KMS-11 (cell line): ENCODE results near the gene IGLON5.

ENCODE experiments used
- H2AFZ ChIP-seq: fragments of 200-600 bp; sonication (generic); 2 replicates; pipeline ENCODE4 v1.6.1; 2016; ENCODE audit warnings: antibody characterized with exemption, mixed run types, low read depth
- H3K27ac ChIP-seq: fragments of 200-600 bp; sonication (generic); 2 replicates; pipeline ENCODE4 v1.6.1; 2016; ENCODE audit warnings: mild to moderate bottlenecking, mixed run types
- H3K27me3 ChIP-seq: fragments of 200-600 bp; sonication (generic); 2 replicates; pipeline ENCODE4 v1.6.1; 2017; ENCODE audit warnings: mild to moderate bottlenecking, low read depth, mixed run types, moderate library complexity; ENCODE audit not compliant: insufficient read depth
- H3K36me3 ChIP-seq: fragments of 200-600 bp; sonication (generic); 2 replicates; pipeline ENCODE4 v1.6.1; 2017; ENCODE audit warnings: mild to moderate bottlenecking, mixed run types; ENCODE audit not compliant: insufficient read depth
- H3K4me1 ChIP-seq: fragments of 200-600 bp; sonication (generic); 2 replicates; pipeline ENCODE4 v1.6.1; 2016; ENCODE audit warnings: mild to moderate bottlenecking, low read depth, mixed run types; ENCODE audit not compliant: poor library complexity, severe bottlenecking
- H3K4me2 ChIP-seq: fragments of 200-600 bp; sonication (generic); 2 replicates; pipeline ENCODE4 v1.7.0; 2016; ENCODE audit warnings: mild to moderate bottlenecking, mixed run types
- H3K4me3 ChIP-seq: fragments of 200-600 bp; sonication (generic); IDR thresholded peaks from 2 replicates; pipeline ENCODE4 v1.6.1; 2017; ENCODE audit warnings: low read depth, low read length, mixed read lengths; ENCODE audit not compliant: insufficient read depth
- H3K79me2 ChIP-seq: fragments of 200-600 bp; sonication (generic); 2 replicates; pipeline ENCODE4 v1.6.1; 2016; ENCODE audit warnings: low read depth, mixed run types; ENCODE audit not compliant: insufficient read depth
- H3K9ac ChIP-seq: fragments of 200-600 bp; sonication (generic); 2 replicates; pipeline ENCODE4 v1.6.1; 2016; ENCODE audit warnings: mild to moderate bottlenecking, mixed run types
- H4K20me1 ChIP-seq: fragments of 200-600 bp; sonication (generic); 2 replicates; pipeline ENCODE4 v1.6.1; 2016; ENCODE audit warnings: mild to moderate bottlenecking, mixed run types; ENCODE audit not compliant: insufficient read depth
- CTCF ChIP-seq: fragments of 200-600 bp; sonication (generic); conservative IDR thresholded peaks from 2 replicates; pipeline ENCODE4 v1.6.1; 2017; ENCODE audit warnings: low read depth, mild to moderate bottlenecking, antibody characterized with exemption, low read length, moderate library complexity, mixed read lengths

IGLON5 gene

DNA sequence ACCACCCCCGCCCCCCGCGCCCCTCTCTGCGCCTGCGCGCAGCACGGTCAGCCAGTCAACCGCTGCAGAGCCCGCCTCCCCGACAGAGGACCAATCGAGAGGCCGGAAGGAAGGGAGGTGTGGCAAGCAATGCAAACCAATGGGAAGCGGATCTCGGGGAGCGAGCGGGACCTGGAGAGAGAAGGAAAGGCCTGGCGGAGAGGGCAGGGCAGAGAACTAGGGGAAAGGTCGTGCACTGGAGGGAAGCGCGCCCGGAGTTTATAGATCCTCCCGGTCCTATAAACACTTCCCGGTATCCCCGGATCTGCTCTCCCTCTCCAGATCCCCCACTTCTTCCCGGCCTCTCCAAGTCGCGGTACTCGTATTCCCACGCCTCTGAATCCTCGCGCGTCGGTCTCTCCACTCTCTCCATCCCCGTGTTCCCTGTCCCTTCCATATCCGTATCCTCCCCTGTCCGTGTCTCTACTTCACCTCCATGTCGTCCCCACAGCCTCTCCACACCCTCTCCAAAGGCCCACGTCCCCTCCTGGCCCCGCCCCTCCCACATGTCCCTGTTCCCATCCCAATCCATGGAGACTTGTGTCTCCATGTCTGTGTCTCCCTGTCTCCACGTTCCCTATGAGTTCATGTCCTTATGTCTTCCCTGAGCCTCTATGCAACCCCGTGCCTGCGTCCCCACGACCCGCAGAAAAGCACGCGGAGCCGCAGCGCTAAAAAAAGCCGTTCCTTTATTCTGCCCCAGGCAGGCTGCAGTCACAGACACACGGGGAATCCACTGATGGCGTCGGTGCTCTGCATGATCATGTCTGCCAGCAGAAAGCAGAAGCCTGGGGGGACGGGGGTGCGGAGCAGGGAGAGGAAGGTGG is 55.2 kb downstream of the IGLON5 start:
- no peak overlapping the region for H3K4me3 ChIP-seq
- no peaks in the 10 kb centered on the region for H3K4me1 ChIP-seq
- no peak overlapping the region for H3K9ac ChIP-seq
- no peak overlapping the region for H3K4me2 ChIP-seq
- H2AFZ ChIP-seq, result no peak overlapping the region
- H4K20me1 ChIP-seq, result no peaks in the 10 kb centered on the region
- TF ChIP-seq CTCF, result no peak
- no peaks in the 10 kb centered on the region for H3K36me3 ChIP-seq
- H3K79me2 ChIP-seq, result no peaks in the 10 kb centered on the region
- no peak overlapping the region for H3K27ac ChIP-seq
- no peaks in the 10 kb centered on the region for H3K27me3 ChIP-seq

GRCh38 chr19:51367255-51367564 is 55.8 kb downstream of the IGLON5 start:
- Histone ChIP-seq H4K20me1 (no peaks in the 10 kb centered on the region), H3K4me1 (no peaks in the 10 kb centered on the region), H3K9ac (no peak overlapping the region), H3K27ac (no peak overlapping the region), H3K27me3 (no peaks in the 10 kb centered on the region), H3K79me2 (no peaks in the 10 kb centered on the region), H3K4me2 (no peak overlapping the region), H3K4me3 (no peak overlapping the region), H3K36me3 (no peaks in the 10 kb centered on the region), H2AFZ (no peak overlapping the region)
- TF ChIP-seq CTCF, result no peak

GRCh38 chr19:51367565-51368365 is 56.3 kb downstream of the IGLON5 start:
- Histone ChIP-seq H3K27ac (no peak overlapping the region), H3K4me3 (no peak overlapping the region), H3K27me3 (no peaks in the 10 kb centered on the region), H3K36me3 (no peaks in the 10 kb centered on the region), H3K79me2 (no peaks in the 10 kb centered on the region), H3K9ac (no peak overlapping the region), H2AFZ (no peak overlapping the region), H3K4me2 (no peak overlapping the region), H3K4me1 (no peaks in the 10 kb centered on the region), H4K20me1 (no peaks in the 10 kb centered on the region)
- TF ChIP-seq CTCF, result no peak

GRCh38 chr19:51368366-51369282 is 57.2 kb downstream of the IGLON5 start, which contains the start of gene CLDND2:
Gene CLDND2, minus strand, starts transcription at chr19:51369003. Its CDS starts 426 bp downstream, at chr19:51368577.
- H3K4me1 ChIP-seq, result no peaks in the 10 kb centered on the region
- no peak within 1 kb of the TSS for H3K4me3 ChIP-seq
- H3K9ac ChIP-seq, result no peak within 1 kb of the TSS
- no peak within 1 kb of the TSS for H2AFZ ChIP-seq
- H3K4me2 ChIP-seq, result no peak within 1 kb of the TSS
- H3K27ac ChIP-seq, result no peak within 1 kb of the TSS
- no peaks in the 10 kb centered on the region for H4K20me1 ChIP-seq
- no peaks in the 10 kb centered on the region for H3K36me3 ChIP-seq
- H3K27me3 ChIP-seq, result no peaks in the 10 kb centered on the region
- TF ChIP-seq CTCF, result no peak
- H3K79me2 ChIP-seq, result no peaks in the 10 kb centered on the region
